Measurements from ENCODE around the gene TNFAIP8L1.
"Not testable (repeated sequence)": the region's sequence is repeated elsewhere in the genome, so short reads cannot be mapped to it uniquely, and the experiment has no call there.

The TNFAIP8L1 gene

GRCh38 chr19:4594201-4594600 lies 45.1 kb upstream of the TNFAIP8L1 start:
- H3K4me3 ChIP-seq (replicated peaks; ENCODE audit: low read depth, low read length) = no peak overlapping the region
- TF ChIP-seq CTCF (IDR thresholded peaks at IDR 0.05; ENCODE audit: low read depth, low read length, missing control alignments) = no peak
- DNase-seq (ENCODE audit: extremely low read depth, low read depth) = no peak

- not testable (repeated sequence) for DNase-seq (ENCODE audit: extremely low read depth, low read depth); H3K4me3 ChIP-seq (replicated peaks; ENCODE audit: low read depth, low read length)
Observed at GRCh38 chr19:4595158-4595557, 44.2 kb upstream of the TNFAIP8L1 start.

GRCh38 chr19:4596033-4596904 lies 43.0 kb upstream of the TNFAIP8L1 start:
- no peak for TF ChIP-seq CTCF (IDR thresholded peaks at IDR 0.05; ENCODE audit: low read depth, low read length, missing control alignments)
- no peak overlapping the region for H3K4me3 ChIP-seq (replicated peaks; ENCODE audit: low read depth, low read length)
- no peak for DNase-seq (ENCODE audit: extremely low read depth, low read depth)

- no peak for DNase-seq (ENCODE audit: extremely low read depth, low read depth)
- no peak overlapping the region for H3K4me3 ChIP-seq (replicated peaks; ENCODE audit: low read depth, low read length)
- no peak for TF ChIP-seq CTCF (IDR thresholded peaks at IDR 0.05; ENCODE audit: low read depth, low read length, missing control alignments)
Observed at GRCh38 chr19:4597278-4597974, 41.9 kb upstream of the TNFAIP8L1 start.

- no peak overlapping the region; the same call in 1 of the 2 replicates for H3K4me3 ChIP-seq (replicated peaks; ENCODE audit: low read depth, low read length)
- no peak for DNase-seq (ENCODE audit: extremely low read depth, low read depth)
- TF ChIP-seq CTCF (IDR thresholded peaks at IDR 0.05; ENCODE audit: low read depth, low read length, missing control alignments) = no peak
Observed at GRCh38 chr19:4597975-4598671, 41.2 kb upstream of the TNFAIP8L1 start.

GRCh38 chr19:4598712-4599111 lies 40.6 kb upstream of the TNFAIP8L1 start:
- TF ChIP-seq CTCF (IDR thresholded peaks at IDR 0.05; ENCODE audit: low read depth, low read length, missing control alignments) = no peak
- DNase-seq (ENCODE audit: extremely low read depth, low read depth) = no peak
- H3K4me3 ChIP-seq (replicated peaks; ENCODE audit: low read depth, low read length) = no peak overlapping the region

- H3K4me3 ChIP-seq (replicated peaks; ENCODE audit: low read depth, low read length) = no peak overlapping the region
- DNase-seq (ENCODE audit: extremely low read depth, low read depth) = no peak
- TF ChIP-seq CTCF (IDR thresholded peaks at IDR 0.05; ENCODE audit: low read depth, low read length, missing control alignments) = no peak
Observed at GRCh38 chr19:4600082-4600481, 39.2 kb upstream of the TNFAIP8L1 start.

All from HFF-Myc (cell line).